ENCODE data around the gene ZNF497. TPM values are rescaled to one million over a fixed set of nuclear protein-coding genes. Genes with fewer than 3 reads are reported as not detected.

ZNF497 gene
- total and polyA plus RNA-seq, 4 donors = 0.60 to 4.4 (median 1.3) TPM

GRCh38 chr19:58381460-58382212 lies 19.1 kb upstream of the ZNF497 start:
- no peak for DNase-seq (ENCODE audit: low spot score)
- H3K27ac ChIP-seq (ENCODE audit: low read depth in 1 of 2, low read length in 2 of 2) = peak overlapping the region; percentile 22 to 60
- peak overlapping the region; percentile 6 to 36 for H3K9ac ChIP-seq (ENCODE audit: low read depth in 1 of 2, low read length in 2 of 2)
- peak overlapping the region; percentile 62 to 80 (median 71) for H3K4me3 ChIP-seq (ENCODE audit: low read depth in 1 of 3, low read length in 3 of 3)
- TF ChIP-seq NR2F2 (IDR thresholded peaks at IDR 0.05) (no peak), HNF4A (conservative IDR thresholded peaks at IDR 0.05) (no peak), YY1 (IDR thresholded peaks at IDR 0.05) (no peak), RXRA (IDR thresholded peaks at IDR 0.05) (no peak), TAF1 (conservative IDR thresholded peaks at IDR 0.05) (no peak), SP1 (IDR thresholded peaks at IDR 0.05) (no peak), JUND (IDR thresholded peaks at IDR 0.05) (no peak), FOXA1 (IDR thresholded peaks at IDR 0.05) (no peak), RAD21 (IDR thresholded peaks at IDR 0.05) (no peak)
- TF ChIP-seq, protein P1, sequence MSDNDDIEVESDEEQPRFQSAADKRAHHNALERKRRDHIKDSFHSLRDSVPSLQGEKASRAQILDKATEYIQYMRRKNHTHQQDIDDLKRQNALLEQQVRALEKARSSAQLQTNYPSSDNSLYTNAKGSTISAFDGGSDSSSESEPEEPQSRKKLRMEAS (IDR thresholded peaks at IDR 0.05) = no peak
- TF ChIP-seq, protein P2, sequence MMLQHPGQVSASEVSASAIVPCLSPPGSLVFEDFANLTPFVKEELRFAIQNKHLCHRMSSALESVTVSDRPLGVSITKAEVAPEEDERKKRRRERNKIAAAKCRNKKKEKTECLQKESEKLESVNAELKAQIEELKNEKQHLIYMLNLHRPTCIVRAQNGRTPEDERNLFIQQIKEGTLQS (IDR thresholded peaks at IDR 0.05) = no peak
- 37% methylated on average over 26 of the region's 26 CpGs for WGBS
- no peaks in the 10 kb centered on the region for H3K27me3 ChIP-seq (ENCODE audit: control insufficient read depth in 4 of 4, insufficient read depth in 4 of 4, low read length in 3 of 4)
- H3K9me3 ChIP-seq (ENCODE audit: control insufficient read depth in 4 of 4, low read length in 3 of 4) = no peaks in the 10 kb centered on the region
- no peaks in the 10 kb centered on the region for H3K36me3 ChIP-seq (ENCODE audit: control insufficient read depth in 4 of 4, insufficient read depth in 3 of 4, low read depth in 1 of 4, low read length in 3 of 4)
- H3K4me1 ChIP-seq (ENCODE audit: control insufficient read depth in 4 of 4, insufficient read depth in 4 of 4, low read length in 3 of 4) = peaks cover 14 to 42% (median 27%) of the 10 kb centered on the region in 4 donors

DNA sequence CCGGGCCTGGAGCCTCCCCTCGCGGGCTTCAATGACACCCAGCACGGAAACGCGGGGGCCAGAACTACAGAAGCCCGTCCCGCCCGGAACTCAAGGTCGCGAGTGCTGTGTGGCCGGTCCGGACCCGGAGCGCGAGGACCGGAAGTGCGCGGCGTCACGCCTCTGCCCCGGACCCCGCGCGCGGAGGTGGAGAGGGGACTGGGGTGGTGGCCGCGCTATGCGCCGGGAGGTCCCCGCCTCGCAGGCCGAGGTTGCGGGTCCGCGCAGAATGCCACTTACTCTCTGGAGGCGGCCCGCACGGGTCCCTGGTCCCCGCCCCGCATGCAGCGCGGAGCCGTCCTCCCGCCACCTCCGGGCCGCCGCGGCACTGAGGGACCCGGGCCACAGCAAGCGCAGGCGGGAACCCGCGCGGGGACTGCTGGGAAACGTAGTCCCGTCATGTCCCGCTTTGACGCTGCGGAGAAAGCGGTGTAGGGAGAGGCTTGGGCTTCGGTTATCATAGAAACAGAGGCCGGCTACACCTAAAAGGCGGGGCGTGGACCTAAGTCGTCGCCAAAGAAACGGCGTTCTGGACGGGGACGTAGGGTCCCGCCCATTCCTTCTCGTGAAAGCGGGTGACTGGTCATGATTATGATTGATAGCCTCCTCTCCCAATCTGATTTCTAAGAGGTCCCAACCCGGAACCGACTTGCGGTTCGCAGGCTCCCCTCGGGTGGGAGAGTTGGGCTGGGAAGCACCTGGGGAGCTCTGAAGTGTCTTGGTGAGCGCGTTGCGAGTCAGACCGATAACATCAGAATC lies 18.3 kb upstream of the ZNF497 start, which contains the start of gene ZNF837:
Gene ZNF837 (minus strand): TSS at position 369 of the 798 bp plus-strand sequence. CDS start 11,698 bp downstream, outside the sequence.
- H3K9ac ChIP-seq (ENCODE audit: low read depth in 1 of 2, low read length in 2 of 2) = peak within 1 kb of the TSS; percentile 6 to 36
- peak; percentile 74 for TF ChIP-seq SP1 (IDR thresholded peaks at IDR 0.05)
- peak in 1 of 2 donors; percentile 30 for TF ChIP-seq EGR1 (IDR thresholded peaks at IDR 0.05; ENCODE audit: low read depth in 2 of 2)
- TF ChIP-seq YY1 (IDR thresholded peaks at IDR 0.05) = peak; percentile 29
- TF ChIP-seq, protein P2 (IDR thresholded peaks at IDR 0.05) = no peak
- TF ChIP-seq TAF1 (conservative IDR thresholded peaks at IDR 0.05) = no peak
- no peak for TF ChIP-seq JUND (IDR thresholded peaks at IDR 0.05)
- TF ChIP-seq FOXA2 (IDR thresholded peaks at IDR 0.05) = no peak
- TF ChIP-seq NR2F2 (IDR thresholded peaks at IDR 0.05) = peak; percentile 87
- TF ChIP-seq, protein P1 (IDR thresholded peaks at IDR 0.05) = peak; percentile 41
- peak; percentile 4 to 41 for TF ChIP-seq RAD21 (IDR thresholded peaks at IDR 0.05)
- TF ChIP-seq, protein P3, sequence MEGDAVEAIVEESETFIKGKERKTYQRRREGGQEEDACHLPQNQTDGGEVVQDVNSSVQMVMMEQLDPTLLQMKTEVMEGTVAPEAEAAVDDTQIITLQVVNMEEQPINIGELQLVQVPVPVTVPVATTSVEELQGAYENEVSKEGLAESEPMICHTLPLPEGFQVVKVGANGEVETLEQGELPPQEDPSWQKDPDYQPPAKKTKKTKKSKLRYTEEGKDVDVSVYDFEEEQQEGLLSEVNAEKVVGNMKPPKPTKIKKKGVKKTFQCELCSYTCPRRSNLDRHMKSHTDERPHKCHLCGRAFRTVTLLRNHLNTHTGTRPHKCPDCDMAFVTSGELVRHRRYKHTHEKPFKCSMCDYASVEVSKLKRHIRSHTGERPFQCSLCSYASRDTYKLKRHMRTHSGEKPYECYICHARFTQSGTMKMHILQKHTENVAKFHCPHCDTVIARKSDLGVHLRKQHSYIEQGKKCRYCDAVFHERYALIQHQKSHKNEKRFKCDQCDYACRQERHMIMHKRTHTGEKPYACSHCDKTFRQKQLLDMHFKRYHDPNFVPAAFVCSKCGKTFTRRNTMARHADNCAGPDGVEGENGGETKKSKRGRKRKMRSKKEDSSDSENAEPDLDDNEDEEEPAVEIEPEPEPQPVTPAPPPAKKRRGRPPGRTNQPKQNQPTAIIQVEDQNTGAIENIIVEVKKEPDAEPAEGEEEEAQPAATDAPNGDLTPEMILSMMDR (IDR thresholded peaks at IDR 0.05; ENCODE audit: low read depth, low read length, missing input control) = no peak
- peak; percentile 33 to 75 for TF ChIP-seq HNF4A (conservative IDR thresholded peaks at IDR 0.05)
- peak; percentile 83 to 94 for TF ChIP-seq GABPA (IDR thresholded peaks at IDR 0.05 in 1 of 2, conservative IDR thresholded peaks at IDR 0.05 in 1 of 2)
- TF ChIP-seq, protein P4, sequence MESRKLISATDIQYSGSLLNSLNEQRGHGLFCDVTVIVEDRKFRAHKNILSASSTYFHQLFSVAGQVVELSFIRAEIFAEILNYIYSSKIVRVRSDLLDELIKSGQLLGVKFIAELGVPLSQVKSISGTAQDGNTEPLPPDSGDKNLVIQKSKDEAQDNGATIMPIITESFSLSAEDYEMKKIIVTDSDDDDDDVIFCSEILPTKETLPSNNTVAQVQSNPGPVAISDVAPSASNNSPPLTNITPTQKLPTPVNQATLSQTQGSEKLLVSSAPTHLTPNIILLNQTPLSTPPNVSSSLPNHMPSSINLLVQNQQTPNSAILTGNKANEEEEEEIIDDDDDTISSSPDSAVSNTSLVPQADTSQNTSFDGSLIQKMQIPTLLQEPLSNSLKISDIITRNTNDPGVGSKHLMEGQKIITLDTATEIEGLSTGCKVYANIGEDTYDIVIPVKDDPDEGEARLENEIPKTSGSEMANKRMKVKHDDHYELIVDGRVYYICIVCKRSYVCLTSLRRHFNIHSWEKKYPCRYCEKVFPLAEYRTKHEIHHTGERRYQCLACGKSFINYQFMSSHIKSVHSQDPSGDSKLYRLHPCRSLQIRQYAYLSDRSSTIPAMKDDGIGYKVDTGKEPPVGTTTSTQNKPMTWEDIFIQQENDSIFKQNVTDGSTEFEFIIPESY (IDR thresholded peaks at IDR 0.05) = peak; percentile 16
- peak in 1 of 2 donors; percentile 11 for TF ChIP-seq RXRA (IDR thresholded peaks at IDR 0.05)
- WGBS = under 1% methylated on average over 83 of the region's 83 CpGs
- H3K4me1 ChIP-seq (ENCODE audit: control insufficient read depth in 4 of 4, insufficient read depth in 4 of 4, low read length in 3 of 4) = peaks cover 13 to 36% (median 24%) of the 10 kb centered on the region in 4 donors
- H3K36me3 ChIP-seq (ENCODE audit: control insufficient read depth in 4 of 4, insufficient read depth in 3 of 4, low read depth in 1 of 4, low read length in 3 of 4) = no peaks in the 10 kb centered on the region
- H3K4me3 ChIP-seq (ENCODE audit: low read depth in 1 of 3, low read length in 3 of 3) = peak within 1 kb of the TSS; percentile 71 to 80 (median 73)
- no peaks in the 10 kb centered on the region for H3K9me3 ChIP-seq (ENCODE audit: control insufficient read depth in 4 of 4, low read length in 3 of 4)
- peak within 1 kb of the TSS; percentile 93 to 96 for H3K27ac ChIP-seq (ENCODE audit: low read depth in 1 of 2, low read length in 2 of 2)
- peak; percentile 95 for DNase-seq (ENCODE audit: low spot score)
- no peaks in the 10 kb centered on the region for H3K27me3 ChIP-seq (ENCODE audit: control insufficient read depth in 4 of 4, insufficient read depth in 4 of 4, low read length in 3 of 4)

All from liver (tissue), 9 donors.